GM12874 (cell line): ENCODE data around the gene SIRPB2.

ENCODE experiments used
- CTCF ChIP-seq: IDR thresholded peaks from 2 replicates; pipeline ENCODE4 v1.5.1; 2011; ENCODE audit warnings: low read depth, mild to moderate bottlenecking, control low read depth, low read length, moderate library complexity; ENCODE audit not compliant: insufficient read depth

The SIRPB2 gene

GRCh38 chr20:1474325-1474724, 16.9 kb downstream of the SIRPB2 start:
- TF ChIP-seq CTCF = no peak

- TF ChIP-seq CTCF = no peak
These were observed 17.7 kb downstream of the SIRPB2 start for GRCh38 chr20:1473246-1474220.

- no peak for TF ChIP-seq CTCF
These were observed 18.5 kb downstream of the SIRPB2 start for GRCh38 chr20:1472556-1473245.

GRCh38 chr20:1471242-1471641, 20.0 kb downstream of the SIRPB2 start:
- TF ChIP-seq CTCF = no peak

- peak; percentile 80 for TF ChIP-seq CTCF
These were observed 21.2 kb downstream of the SIRPB2 start for GRCh38 chr20:1469925-1470571.

- no peak for TF ChIP-seq CTCF
These were observed 21.8 kb downstream of the SIRPB2 start for GRCh38 chr20:1469306-1469905.
